H1 (cell line): ENCODE measurements around the gene PLG. TPM values are rescaled to one million over a fixed set of nuclear protein-coding genes. Genes with fewer than 3 reads are reported as not detected.

Experiments used
- MAFK ChIP-seq: IDR thresholded peaks from 2 replicates; pipeline ENCODE4 v1.6.1; 2012; ENCODE audit warnings: low read depth, mild to moderate bottlenecking, improper control_type of control experiment, low read length
- polyA plus RNA-seq, 7 experiments: library from polyadenylated mRNA; depleted of rRNA in 3 of 7; stranded (reverse) in 5 of 7; unstranded in 2 of 7; fragments of >200 nt in 5 of 7; fragments of 200-250 nt in 2 of 7; gene quantifications; 1 replicate in 5 of 7; 2 replicates in 1 of 7; 4 replicates in 1 of 7; pipeline versions ENCODE4 v1.2.1 to v1.2.3, GENCODE V29; 2011 to 2013; ENCODE audit warnings: missing spikeins in 2 of 7, mixed read lengths in 2 of 7
- total RNA-seq: library from RNA; stranded (reverse); fragmentation: NEBNext Ultra II Directional; extraction: Animal tissue kit (Norgen Biotek cat#: 25700); gene quantifications from 2 replicates; pipeline ENCODE4 v1.2.1, GENCODE V29; 2021
- TF ChIP-seq, protein P1 (sequence below), 3 experiments: IDR thresholded peaks; 1 replicate in 2 of 3; 2 replicates in 1 of 3; pipeline versions ENCODE4 v1.5.1 to v1.6.1; 2011; ENCODE audit warnings: low read length in 3 of 3, mild to moderate bottlenecking in 3 of 3, inconsistent platforms in 2 of 3, low read depth in 1 of 3, moderate library complexity in 1 of 3; ENCODE audit not compliant: insufficient read depth in 1 of 3; ENCODE audit errors: control extremely low read depth in 1 of 3

PLG gene
- total and polyA plus RNA-seq, 2 of the 8 experiments (the other 6 are each of a cell fraction or from before 2014, with no cell fraction given) = not detected

DNA sequence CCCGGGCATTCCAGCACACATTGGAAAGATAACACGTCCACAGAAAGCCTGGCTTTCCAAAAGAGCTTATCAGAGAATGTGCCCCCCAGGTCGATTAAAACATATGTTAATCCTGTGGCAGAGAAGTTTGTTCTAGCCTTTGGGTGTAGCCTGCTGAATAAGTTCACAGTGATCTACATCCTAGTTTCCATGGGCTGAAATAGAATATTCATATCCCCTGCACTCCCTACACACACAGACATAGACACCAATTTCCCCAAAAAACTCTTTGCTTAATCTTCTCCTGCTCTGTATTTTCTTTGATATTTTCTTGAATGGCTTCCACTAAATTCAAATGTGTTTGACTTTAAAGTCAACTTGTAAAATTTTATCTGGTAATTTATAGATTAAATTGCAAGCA, 39.6 kb upstream of the PLG start (continued):
- TF ChIP-seq, protein P1, sequence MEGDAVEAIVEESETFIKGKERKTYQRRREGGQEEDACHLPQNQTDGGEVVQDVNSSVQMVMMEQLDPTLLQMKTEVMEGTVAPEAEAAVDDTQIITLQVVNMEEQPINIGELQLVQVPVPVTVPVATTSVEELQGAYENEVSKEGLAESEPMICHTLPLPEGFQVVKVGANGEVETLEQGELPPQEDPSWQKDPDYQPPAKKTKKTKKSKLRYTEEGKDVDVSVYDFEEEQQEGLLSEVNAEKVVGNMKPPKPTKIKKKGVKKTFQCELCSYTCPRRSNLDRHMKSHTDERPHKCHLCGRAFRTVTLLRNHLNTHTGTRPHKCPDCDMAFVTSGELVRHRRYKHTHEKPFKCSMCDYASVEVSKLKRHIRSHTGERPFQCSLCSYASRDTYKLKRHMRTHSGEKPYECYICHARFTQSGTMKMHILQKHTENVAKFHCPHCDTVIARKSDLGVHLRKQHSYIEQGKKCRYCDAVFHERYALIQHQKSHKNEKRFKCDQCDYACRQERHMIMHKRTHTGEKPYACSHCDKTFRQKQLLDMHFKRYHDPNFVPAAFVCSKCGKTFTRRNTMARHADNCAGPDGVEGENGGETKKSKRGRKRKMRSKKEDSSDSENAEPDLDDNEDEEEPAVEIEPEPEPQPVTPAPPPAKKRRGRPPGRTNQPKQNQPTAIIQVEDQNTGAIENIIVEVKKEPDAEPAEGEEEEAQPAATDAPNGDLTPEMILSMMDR (IDR thresholded peaks at IDR 0.05; ENCODE audit: control extremely low read depth in 1 of 3, insufficient read depth in 1 of 3, low read depth in 1 of 3, low read length in 3 of 3) = no peak
- no peak for TF ChIP-seq MAFK
